HK-2 (cell line): ENCODE data around the gene TLX2.

ENCODE experiments used
- DNase-seq: peaks from one replicate; pipeline ENCODE4 v3.0.0-alpha.2; 2018; ENCODE audit not compliant: unreplicated experiment

The TLX2 gene

DNA sequence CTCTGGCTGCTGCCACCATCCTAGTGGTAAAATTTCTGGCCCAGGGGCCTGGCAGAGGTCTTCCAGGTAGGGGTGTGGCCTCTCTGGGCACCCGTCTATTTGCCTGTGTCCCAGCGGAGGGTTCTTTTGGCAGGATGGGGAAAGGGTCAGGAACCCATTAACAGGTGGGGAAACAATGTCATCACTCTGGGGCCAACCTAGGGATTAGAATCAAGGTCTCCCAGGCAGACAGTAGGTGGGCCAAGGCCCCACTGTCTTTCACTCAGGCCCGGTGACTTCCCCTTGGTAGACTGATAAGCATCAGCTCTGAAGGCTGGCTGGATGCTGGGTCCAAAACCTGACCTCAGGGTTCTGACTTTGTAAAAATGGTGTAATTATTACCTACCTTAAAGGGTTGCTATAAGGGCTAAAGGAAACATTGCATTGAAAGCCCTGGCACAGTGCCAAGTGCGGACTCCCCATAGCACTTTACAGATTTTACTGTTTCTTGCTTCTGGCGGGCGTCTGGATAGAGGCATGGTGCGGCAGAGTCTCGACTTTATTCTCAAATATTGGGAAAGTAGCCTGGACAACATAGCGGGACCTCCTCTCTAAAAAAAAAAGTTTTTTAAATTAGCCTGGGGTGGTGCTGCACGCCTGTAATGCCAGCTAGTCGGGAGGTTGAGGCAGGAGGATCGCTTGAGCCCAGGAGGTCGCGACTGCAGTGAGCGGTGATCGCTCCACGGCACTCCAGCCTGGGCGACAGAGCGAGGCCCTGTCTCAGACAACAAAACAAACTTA lies 17.1 kb upstream of the TLX2 start:
- no peak for DNase-seq

DNA sequence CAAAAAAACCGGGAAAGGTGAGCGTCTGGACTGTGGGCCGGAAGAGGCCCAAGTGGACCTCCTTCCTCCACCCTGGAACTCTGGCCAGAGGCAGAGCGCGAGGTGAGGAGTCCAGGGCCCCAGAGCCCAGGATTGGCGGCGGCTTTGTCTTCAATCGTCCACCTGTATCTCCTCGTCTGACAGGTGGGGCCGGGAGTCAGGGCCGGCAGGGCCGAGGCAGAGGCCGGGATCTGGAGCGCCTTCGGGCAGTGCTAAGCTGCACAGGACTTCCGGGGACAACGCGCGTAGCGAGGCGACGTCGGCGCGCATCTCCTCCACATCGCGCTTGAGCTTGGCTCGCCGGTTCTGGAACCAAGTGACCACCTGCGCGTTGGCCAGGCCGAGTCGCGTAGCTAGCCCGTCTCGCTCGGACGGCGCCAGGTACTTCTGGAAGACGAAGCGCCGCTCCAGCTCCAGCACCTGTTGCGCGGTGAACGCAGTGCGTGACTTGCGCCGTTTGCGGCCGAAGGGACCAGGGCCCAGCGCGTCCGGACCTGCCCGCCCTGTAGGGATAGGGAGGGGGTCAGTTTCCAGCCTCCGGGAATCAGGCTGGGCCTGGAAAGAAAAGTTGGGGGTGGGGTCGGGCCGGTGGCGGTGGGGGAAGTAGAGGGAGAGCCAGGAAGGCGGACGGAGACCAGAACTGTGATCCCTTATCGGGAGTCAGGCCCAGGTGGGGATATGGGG lies 16.3 kb upstream of the TLX2 start:
- DNase-seq: no peak

DNA sequence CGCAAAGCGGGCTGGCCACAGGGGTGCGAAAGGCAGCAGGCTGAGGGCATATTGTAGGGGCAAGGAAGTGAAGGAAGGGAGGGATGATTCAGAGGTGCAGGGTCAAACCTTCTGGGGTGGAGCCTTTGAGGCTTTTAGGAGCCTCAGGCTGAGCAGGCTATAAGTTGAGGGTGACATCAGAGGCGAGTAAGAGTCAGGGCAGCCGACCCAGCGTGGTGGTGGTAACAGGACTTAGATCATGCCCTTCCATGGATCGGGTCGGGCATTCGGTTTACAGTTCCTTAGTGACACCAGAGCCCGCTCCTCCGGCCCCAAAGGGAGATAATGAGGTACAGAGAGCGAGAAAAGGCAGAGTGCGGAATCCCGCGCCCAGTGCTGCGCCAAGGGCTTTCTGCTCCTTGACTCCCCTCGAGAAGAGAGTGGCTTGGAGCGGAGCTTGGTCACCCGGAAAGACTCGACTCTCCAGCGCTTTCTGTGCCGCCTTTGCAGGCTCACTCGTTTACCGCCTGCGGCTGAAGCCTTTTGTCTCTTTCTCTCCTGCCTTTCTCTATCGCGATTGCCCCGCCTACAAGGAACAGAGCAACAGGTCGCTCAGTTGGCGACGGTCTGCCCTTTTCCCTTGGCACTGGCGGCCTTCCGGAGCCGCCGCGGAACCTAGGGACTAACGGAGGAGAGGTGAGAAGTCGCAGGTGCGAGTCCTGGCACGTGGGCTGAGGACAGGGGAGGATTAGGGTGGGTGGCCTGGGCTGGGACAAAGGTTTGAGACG lies 15.6 kb upstream of the TLX2 start:
- peak; percentile 23 for DNase-seq

DNA sequence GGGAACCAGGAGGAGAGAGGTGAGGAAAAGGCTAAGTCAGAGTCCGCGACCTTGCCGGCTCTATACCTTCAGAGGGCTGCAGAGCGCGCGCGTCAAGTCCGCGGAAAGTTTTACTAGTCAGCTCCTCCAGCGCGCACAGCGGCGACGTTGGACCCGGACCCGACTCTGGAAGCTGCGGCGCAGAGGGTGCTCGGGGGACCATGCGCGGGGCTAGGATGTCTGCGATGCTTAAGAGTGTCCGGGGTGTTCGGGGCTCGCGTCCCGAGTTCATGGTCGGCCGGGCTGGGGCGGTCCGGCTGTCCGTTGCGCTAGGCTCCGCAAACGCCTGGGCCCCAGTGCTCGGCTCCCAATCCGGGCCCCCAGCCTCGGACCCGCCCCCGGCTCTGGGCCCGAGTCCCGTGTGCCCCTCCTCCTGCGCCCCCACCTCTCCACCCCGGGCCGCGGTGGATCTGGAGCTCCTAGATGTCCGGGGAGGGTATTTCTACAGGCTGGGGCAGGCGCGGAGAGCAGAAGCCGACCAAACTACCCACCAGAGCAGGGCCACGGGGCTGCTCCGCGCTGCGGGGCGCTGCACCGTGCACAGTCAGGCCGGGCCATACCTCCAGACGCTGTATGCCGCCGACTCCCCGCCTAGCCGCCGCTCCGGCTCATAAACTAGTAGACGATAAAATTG lies 14.8 kb upstream of the TLX2 start, which contains the start of gene LBX2:
TSS of gene LBX2 (minus strand) at position 337 of the 673 bp plus-strand sequence. CDS start at position 271, 66 bp downstream.
- no peak for DNase-seq

DNA sequence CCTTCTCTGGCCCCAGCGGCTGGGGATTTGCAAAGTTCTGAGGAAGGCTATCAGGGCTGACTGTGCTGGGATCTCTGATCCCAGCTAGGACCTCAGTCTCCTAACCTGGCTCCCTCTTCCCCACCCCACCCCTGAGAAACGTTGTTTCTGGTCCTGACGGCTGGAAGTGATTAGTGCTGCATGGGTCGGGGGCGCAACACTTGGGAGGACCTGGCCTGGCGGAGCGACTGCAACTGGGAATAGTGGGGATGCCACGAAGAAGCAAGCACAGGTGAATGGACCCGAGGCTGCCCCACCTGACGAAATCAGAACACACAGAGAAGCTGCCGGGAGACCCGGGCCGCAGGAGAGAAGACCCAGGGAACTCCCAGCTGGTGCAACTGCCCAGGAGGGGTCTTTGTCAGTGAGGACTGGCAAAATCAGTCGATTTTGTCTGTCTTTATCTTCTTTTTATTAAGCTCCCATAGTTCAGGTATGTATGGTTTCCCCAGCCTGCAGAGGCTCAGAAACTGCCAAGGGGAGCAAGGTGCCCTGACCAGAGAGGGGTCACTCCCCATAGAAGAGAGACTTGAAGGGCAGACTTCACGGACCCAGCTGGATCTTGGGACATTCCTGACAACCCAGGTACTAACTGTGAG lies 14.2 kb upstream of the TLX2 start:
- no peak for DNase-seq

DNA sequence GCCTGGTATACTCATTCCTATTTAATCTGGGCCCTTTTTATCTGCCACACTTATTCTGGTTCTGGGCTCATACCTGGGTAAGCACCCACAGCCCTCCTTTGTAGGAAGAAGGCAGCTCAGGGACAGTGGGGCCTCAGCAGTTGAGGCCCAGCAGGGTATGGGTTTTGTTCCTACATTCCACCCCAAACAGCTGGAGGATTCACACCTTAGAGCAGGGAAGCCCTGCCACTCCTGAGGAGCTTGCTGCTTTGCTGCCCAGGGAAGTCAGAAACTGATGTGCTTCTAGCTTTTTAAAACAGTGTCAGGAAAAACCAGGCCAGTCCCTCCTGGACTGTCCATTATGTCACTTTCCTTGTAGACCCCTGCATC lies 13.7 kb upstream of the TLX2 start:
- no peak for DNase-seq

DNA sequence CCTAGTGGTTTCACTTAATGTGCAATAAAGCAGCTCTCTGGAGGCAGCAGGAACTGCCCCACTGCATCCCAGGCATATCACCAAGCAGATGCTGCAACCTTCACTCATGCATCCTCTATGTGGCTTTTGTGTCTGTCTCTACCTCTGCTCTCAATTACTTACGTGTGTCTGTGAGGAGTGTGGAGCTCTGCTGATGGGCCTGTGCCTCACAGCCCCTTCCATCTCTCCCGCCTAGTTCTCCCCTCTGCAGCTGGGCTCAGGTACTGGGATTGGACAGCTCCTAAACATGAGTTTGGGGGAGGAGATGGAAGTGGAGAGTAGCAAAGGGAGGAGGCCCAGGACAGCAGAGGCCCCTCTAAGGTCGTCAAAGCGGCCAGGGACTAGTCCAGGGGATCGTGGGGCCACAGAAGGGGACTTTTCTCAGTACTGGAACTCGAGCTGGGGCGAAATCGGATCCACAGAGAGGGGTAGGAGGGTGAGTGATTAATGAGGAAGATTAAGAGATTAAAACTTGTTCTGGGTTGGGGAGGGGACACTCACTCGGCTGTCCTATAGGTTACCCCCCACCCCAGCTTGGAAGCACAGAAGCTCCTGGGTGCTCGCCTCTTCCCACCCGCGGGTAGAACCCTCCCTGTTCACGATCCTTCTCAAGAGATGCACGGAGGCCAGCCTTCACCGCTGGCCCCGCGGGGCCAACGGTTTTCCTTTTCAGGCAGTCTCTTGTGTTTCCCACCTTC lies 12.7 kb upstream of the TLX2 start:
- no peak for DNase-seq

DNA sequence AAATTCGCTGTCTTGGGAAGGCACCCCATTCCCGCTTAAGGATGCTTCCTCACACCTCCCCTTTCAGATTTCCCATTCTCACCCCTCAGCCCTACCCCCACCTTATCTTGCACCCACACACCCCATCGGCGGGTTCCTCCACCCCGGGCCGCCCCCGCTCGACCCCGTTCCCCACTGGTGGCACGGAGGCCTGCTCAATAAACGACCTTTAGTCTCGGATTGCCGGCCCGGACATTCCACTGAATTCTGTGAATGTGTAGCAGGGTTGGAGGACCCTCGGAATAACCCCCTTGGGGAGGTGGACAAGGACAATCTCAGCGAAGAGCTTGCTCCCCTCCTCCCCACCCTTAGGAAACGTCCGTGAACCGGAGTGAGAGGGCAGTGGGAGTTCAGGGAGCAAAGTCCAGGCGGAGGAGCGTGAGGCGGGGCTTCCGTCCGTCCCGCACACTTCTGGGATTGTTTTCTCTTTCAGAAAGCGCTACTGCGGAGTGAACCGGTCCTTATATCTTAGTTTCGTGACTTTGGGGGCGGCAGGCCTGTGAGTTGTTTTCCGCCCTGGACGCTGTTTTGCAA lies 12.0 kb upstream of the TLX2 start:
- DNase-seq: no peak

DNA sequence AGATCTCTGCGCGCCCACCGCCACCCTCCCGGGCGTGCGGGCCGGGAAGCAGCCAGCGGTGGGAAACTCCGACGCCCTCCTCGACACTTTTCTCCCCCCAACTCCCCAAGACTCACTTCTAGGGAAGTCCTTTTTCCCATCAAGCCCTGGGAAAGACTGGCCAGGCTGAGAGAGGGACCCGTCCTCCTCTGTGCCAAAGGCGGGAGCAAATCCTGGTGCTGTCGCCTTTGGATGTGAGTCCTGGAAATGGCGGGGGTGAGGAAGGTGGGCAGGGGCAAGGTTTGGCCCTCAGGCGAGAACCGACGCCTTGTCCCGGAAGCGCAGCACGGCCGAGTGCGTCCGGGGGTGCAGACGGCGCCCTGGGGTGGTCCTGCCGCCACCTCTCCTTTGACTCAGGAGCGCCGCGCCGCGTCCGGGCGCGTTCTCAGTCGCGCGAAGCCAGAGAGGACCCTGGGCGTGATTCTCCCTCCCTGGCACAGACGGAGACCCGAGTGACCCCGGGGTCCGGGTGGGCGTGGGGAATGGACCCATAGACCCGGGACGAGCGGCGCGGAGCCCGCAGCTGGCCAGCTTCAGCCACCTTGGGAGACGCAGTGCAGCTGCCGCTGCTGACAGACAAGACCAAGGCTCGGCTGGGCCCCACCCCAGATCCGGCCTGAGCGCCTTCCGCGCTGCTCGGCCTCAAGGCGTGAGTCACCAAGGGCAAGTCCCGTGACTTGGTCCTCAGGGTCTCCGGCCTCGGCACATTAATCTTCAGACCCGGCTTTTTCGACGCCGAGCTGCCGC lies 11.3 kb upstream of the TLX2 start:
- DNase-seq: peak; percentile 87

DNA sequence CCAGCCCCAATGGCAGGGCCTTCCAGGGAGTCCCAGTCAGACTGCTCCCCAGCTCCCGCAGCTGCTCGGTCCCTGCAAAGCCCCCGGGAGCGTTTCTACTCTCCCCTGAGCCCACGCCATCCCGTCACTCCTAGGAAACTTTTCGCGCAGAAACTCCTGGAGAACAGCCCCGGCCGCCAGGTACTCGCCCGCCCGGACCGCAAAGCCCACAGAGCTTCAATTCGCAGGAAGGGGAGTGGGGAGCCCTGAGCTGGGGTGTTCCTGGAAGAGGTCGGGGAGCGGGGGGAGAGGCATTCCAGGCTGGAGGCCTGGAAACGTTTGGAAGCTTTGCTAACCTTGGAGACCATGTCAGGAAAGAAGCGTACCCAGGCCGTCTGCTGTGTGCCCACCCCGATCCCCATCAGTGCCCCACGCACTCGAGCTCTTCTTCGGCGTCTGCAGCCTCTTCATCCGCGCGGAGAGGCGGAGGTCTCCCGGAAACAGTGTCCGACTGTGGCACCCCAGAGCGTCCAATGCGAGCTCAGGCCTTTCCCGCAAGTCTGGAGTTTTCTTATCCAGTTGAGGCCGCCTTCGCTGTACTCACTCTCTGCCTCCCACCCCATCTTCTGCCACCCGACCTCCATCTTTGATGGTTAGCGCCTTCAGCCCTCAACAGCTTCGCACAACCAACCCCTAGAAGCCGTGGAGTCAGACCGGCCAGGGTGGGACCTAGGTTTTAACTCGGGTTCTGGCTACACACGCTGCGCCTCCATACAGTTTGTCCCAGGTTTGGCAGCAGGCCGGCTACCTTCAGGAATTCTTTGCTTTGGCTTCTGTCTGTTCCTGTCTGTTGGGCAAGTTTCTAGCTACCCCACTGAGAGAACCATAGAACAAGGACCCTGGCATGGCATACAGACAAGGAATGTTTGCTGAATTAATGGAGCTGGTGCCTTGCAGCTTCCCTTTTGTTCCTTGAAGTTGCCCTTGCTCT lies 10.5 kb upstream of the TLX2 start:
- no peak for DNase-seq

DNA sequence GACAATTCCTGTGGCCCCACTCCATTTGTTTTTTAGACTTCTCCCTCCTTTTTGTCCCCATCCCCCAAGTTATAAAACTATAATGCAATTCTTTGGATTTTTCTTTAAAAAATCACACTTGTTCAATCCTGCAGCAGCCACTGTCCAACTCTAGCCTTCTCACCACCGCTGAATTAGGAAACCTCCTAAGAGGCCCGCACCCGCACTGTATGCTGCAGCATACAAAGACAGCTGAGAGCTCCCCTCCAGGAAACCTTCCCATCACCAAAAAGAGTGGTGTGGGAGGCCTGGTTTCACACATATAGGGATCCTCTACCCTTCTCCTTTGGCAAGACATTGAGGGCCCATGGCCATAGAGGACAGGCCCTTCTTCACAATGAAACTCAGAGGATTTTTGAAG lies 9.7 kb upstream of the TLX2 start:
- no peak for DNase-seq

DNA sequence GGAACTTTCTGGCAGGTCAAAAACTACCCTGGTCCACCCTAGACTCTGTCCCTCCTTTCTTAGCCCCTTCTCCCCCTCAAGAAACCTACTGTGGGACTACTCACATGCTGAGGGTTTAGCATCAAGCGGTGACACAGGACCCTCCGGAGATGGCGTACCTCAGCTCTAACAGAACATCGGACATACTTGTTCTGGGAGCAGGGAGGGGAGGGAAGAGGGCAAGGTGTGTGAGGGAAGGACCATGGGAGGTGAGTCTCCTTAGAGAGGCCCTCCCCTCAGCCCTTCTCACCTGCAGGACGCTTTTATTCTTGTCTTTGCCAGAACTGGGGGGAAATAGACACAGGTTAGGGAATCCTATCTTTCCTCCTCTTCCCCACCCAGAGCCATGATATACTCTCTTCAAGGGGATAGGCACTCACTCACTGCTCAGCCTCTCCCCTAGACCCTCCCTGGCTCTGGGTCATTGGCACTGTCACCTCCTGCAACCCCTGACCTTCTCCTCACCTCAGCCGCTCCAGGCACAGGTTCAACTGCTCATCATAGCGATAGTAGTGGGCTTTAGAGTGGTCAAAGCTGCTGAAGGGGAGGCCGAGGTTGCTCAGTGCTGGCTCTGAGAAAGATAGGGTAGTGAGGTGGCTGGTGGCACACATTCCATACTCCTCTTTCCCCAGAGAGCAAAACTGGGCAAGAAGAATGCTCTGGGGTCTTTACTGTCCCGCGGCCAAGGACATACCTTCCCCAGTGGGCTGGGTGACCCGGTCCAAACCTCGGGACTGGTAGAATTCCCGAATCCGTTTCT lies 8.6 kb upstream of the TLX2 start:
- no peak for DNase-seq

DNA sequence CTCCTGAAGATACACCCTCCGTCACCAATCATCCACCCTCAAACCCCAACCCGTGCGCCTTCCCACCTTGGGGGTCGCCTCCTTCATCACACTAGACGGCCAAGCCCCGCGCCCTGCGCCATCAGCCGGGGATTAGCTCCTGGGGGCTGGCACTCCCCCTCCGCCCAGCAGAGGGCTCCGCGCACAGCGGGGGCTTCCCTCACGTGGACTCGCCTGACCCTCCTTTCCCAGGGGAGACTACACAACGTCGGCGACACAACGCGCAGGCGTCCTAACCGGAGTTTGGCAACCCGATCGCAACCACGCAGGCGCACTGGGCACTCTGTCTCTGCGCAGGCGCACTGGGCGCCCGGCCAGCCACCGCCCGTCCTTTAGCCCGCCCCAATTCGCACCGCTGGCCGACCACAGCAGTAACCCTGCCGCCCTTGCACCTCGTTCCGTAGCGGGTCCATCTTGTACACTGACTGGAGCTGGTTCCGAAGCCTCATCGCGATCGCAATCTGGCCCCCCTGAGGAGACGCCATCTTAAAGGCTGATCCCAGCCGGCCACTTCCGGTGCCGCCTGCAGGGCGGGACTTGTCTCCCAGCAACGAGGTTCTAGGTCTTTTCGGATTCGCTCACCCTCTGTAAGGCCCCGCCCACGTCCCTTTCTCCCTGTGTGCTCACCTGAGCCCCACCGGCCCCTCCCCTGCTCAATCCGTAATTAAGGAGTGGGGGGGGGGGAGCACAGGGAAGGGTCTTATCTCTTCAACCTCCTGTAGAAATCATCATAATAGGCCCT lies 6.9 kb upstream of the TLX2 start, which contains the start of gene PCGF1:
TSS of gene PCGF1 (minus strand) at position 551 of the 781 bp plus-strand sequence. CDS start at position 524, 27 bp downstream.
- DNase-seq: peak; percentile 96

DNA sequence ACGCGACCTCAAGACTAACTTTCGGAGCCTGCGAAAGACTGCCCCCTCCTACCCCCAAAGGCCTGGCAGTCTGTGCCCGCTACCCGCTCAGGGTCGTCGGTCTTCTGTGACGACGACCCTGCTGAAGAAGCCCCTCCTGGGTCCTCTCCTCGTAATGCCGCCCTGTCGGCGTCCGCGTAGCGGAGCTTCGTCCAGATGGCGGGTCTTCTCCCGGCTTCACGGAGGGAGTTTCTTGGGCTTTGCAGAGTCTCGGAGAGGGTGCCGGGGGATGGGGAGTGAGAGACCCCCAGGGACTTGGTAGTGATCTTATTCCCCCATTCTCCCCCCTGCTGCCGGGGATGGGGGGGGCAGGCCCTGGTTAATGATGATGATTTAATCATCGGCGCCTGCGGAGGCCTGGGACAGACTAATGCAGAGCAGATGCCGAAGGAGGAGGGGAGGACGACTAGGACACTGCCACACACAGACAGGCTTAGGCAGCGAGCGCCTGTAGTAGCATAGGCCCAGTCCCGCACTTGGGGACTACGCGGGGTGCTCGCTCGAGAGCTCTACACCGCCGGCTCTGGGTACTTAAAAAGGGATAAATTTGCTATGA lies 6.2 kb upstream of the TLX2 start:
- DNase-seq: peak; percentile 59

DNA sequence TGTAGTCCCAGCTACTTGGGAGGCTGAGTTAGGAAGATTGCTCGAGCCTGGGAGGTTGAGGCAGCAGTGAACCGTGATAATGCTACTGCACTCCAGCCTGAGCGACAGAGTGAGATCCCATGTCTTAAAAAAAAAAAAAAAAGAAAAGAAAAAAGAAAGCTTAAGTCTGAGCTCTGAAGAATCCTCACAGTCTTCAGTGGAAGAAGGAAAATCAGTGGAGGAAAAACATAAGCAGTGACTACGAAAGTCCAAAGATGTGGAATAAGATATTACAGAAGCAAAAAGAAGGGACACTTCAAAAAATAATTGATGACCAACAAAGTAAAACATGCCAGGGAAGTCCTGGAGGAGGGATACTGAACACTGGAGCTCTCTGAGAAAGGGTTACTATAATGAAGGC lies 4.0 kb upstream of the TLX2 start:
- DNase-seq: no peak
